GM12875 (cell line): Measurements from ENCODE around the gene VPS33B.

Source experiments
- H3K4me3 ChIP-seq: one replicate; pipeline ENCODE4 v1.5.1; 2011; ENCODE audit warnings: low read depth, low read length, control low read depth
- TF ChIP-seq, protein P1 (sequence below): IDR thresholded peaks from 2 replicates; pipeline ENCODE4 v1.5.1; 2011; ENCODE audit warnings: low read depth, mild to moderate bottlenecking, control low read depth, inconsistent platforms, low read length, moderate library complexity, borderline replicate concordance; ENCODE audit not compliant: insufficient read depth

Gene VPS33B

DNA sequence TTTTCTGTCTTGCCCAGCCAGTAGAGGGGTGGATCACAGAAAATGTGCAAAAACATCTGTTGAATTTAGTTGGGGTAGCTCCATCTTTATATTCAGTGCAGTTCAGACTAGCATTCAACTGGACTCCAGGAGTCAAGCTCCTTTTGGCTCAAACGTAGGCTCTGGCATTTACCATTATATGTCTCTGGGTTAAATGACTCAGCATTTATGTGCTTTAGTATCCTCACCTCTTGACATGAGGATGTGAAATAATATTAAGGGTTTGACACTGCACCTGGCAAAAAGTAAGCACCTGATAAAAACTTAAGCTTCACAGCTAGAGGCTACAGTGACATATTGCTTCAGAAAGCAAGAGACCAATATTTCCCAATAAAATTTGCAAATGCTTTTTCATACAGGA is 42.8 kb downstream of the VPS33B start:
- TF ChIP-seq, protein P1, sequence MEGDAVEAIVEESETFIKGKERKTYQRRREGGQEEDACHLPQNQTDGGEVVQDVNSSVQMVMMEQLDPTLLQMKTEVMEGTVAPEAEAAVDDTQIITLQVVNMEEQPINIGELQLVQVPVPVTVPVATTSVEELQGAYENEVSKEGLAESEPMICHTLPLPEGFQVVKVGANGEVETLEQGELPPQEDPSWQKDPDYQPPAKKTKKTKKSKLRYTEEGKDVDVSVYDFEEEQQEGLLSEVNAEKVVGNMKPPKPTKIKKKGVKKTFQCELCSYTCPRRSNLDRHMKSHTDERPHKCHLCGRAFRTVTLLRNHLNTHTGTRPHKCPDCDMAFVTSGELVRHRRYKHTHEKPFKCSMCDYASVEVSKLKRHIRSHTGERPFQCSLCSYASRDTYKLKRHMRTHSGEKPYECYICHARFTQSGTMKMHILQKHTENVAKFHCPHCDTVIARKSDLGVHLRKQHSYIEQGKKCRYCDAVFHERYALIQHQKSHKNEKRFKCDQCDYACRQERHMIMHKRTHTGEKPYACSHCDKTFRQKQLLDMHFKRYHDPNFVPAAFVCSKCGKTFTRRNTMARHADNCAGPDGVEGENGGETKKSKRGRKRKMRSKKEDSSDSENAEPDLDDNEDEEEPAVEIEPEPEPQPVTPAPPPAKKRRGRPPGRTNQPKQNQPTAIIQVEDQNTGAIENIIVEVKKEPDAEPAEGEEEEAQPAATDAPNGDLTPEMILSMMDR = no peak
- H3K4me3 ChIP-seq = no peak overlapping the region

DNA sequence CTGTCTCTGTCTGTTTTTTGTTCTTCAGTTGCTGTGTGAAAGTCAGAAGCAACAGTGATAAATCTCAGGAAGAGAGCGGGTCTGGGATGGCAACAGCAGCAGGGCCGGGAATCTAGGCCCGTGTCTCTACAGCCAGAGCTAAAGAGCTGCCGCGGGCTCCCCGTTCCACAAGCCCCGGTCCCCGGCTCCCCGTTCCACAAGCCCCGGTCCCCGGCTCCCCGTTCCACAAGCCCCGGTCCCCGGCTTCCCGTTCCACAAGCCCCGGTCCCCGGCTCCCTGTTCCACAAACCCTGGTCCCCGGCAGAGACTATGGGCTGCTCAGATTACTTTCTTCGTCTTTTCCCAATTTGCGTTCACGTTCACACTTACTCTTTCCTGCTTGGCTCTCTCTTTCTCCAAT is 48.2 kb downstream of the VPS33B start:
- no peak overlapping the region for H3K4me3 ChIP-seq
- TF ChIP-seq, protein P1 = no peak

DNA sequence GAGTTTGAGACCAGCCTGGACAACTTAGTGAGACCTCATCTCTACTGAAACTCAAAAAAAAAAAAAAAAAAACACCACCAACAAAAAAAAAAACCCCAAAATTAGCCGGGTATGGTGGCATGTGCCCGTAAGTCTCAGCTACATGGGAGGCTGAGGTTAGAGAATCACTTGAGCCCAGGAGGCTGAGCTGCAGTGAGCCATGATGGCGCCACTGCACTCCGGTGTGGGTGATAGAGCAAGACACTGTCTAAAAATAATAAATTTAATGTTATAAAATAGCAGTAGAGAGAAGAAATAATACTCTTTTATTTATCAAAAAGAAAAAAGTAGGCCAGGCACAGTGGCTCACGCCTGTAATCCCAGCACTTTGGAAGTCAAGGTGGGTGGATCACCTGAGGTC is 50.3 kb downstream of the VPS33B start:
- TF ChIP-seq, protein P1 = no peak
- no peak overlapping the region for H3K4me3 ChIP-seq

DNA sequence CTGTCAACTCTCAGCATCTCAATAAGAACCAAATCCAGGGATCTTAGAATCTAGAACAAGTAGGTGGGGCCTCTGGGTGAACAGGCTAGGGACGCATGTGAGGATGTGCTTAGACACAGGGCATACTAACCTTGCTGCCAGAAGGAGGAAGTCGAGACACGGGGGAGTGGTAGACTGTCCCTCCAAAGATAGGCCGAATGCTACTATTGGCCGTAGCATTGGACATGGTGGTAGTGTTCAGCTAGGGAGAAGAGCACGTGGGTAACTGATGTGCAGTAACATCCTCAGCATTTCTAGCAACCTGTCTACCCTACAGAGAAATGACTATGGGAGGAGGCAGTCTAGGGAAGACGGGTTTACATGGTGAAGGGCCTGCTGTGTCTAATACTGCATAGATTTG is 52.1 kb downstream of the VPS33B start:
- no peak overlapping the region for H3K4me3 ChIP-seq
- TF ChIP-seq, protein P1 = no peak

DNA sequence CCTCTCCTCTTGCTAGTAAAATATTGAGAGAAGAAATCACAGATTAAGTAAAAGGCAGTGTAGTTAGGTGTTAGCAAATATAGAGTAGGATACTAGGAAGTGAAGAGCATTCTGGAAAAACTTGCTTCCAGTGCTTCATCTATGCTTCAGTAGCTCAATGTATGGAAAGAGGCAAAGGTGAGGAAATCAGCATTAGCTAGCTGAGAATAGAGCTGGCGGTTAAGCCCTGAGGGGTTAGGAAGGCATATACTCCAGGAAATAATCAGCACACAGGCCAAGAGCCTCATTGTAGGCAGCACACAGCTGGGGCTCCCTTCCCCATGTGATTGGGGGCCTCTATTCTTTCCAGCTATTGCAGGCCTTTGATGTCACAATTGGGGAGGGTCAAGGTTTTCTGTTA is 54.0 kb downstream of the VPS33B start:
- TF ChIP-seq, protein P1 = no peak
- no peak overlapping the region for H3K4me3 ChIP-seq

DNA sequence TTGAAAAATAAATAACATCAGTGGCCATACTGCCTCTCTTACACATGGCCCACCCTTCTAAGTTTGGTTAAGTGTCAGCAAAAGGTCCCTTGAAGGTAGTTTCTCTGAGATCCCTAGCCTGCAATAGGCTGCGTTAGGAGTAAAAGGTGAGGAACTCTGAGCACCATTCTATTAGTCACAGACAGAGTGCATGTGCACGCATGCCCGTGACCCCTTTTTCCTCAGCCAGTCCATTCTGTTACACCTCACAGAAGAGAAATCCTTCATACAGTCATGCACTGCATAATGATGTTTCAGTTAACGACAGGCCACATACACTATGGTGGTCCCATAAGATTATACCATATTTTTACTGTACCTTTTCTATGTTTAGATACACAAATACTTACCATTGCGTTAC is 55.2 kb downstream of the VPS33B start:
- H3K4me3 ChIP-seq = no peak overlapping the region
- TF ChIP-seq, protein P1 = no peak

DNA sequence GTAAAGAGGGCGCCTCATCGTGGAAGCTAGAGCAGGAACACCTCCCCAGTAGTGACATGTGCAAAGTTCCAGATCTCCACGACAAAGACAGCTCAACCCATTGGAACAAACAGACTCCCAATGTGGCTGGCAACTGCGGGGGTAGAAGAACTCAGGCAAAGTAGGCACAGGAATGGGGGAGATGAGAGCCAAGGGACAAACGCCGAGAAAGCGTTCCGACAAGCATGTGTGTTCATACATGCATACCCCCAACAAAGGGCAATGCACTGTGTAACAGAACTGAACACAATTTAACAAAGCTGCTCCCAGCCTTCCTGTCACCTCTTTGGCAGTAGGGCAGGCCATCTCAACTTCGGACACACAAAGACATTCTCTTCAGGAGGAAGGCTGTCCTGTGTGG is 56.1 kb downstream of the VPS33B start:
- no peak overlapping the region for H3K4me3 ChIP-seq
- TF ChIP-seq, protein P1 = no peak
